Activated T-cell treated with anti-CD3 and anti-CD28 coated beads, Interleukin-2, amount 50 U/mL, for 72 hours (primary cell): ENCODE results near the gene MYOCOS. TPM values are rescaled to one million over a fixed set of nuclear protein-coding genes. Genes with fewer than 3 reads are reported as not detected.
"Not testable (repeated sequence)": the region's sequence is repeated elsewhere in the genome, so short reads cannot be mapped to it uniquely, and the experiment has no call there.

Source experiments
- ATAC-seq, 2 donors: fragments of 150-1000 bp; cut with Tn5 transposase; replicated peaks in 1 of 2; 2 replicates each; pipeline ENCODE4 v1.10.0; 2021; ENCODE audit warnings: moderate library complexity in 2 of 2, mild to moderate bottlenecking in 1 of 2
- DNase-seq, 2 donors: peaks; one replicate each; pipeline ENCODE4 v3.0.0; 2021 to 2022; ENCODE audit warnings: mixed read lengths in 1 of 2
- H3K27ac Mint-ChIP-seq: one replicate; pipeline ENCODE4 v1.8.0; 2022; ENCODE audit warnings: mild to moderate bottlenecking, moderate library complexity, mixed read lengths
- H3K27me3 Mint-ChIP-seq: one replicate; pipeline ENCODE4 v1.8.0; 2022; ENCODE audit warnings: low read depth, mixed read lengths
- H3K36me3 Mint-ChIP-seq, 2 donors: one replicate each; pipeline ENCODE4 v1.8.0; 2022; ENCODE audit warnings: mixed read lengths in 2 of 2, mild to moderate bottlenecking in 1 of 2; ENCODE audit not compliant: insufficient read depth in 2 of 2
- H3K4me1 Mint-ChIP-seq: one replicate; pipeline ENCODE4 v1.8.0; 2022; ENCODE audit warnings: low read depth, mixed read lengths
- H3K4me3 Mint-ChIP-seq, 2 donors: one replicate each; pipeline ENCODE4 v1.8.0; 2022; ENCODE audit warnings: mild to moderate bottlenecking in 2 of 2, mixed read lengths in 2 of 2, moderate library complexity in 2 of 2
- H3K9me3 Mint-ChIP-seq, 2 donors: one replicate each; pipeline ENCODE4 v1.8.0; 2022; ENCODE audit warnings: mixed read lengths in 2 of 2
- total RNA-seq, 2 donors: library from RNA; stranded (reverse); gene quantifications; one replicate each; pipeline ENCODE4 v1.2.3, GENCODE V29; 2022

Gene MYOCOS
- total RNA-seq, 2 donors from 2014 or later = 0.19 to 0.46 TPM

DNA sequence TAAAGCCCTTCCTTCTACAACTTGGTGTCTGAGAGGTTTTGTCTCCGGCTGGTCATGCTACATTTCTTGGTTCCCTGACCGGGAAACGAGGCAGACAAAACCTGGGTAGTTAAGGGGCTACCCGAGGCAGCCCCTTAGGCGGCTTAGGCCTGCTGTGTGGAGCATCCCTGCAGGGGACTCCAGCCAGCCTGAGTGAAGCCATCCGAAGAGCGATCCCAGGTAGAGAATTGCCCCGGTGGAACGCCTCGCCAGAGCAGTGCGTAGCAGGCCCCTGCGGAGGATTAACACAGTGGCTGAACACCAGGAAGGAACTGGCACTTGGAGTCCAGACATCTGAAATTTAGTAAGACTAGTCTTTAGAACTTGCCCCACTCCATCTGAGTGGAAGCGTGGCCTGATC lies 21.2 kb upstream of the MYOCOS start:
- no peaks in the 10 kb centered on the region for H3K27me3 Mint-ChIP-seq
- H3K4me1 Mint-ChIP-seq = no peaks in the 10 kb centered on the region
- no peak overlapping the region for H3K27ac Mint-ChIP-seq
- DNase-seq (no peak), ATAC-seq (peak; percentile 38 to 41)
- peaks cover 0 to 1% of the 10 kb centered on the region in 2 donors for H3K36me3 Mint-ChIP-seq
- H3K4me3 Mint-ChIP-seq = no peak overlapping the region
- no peaks in the 10 kb centered on the region for H3K9me3 Mint-ChIP-seq

DNA sequence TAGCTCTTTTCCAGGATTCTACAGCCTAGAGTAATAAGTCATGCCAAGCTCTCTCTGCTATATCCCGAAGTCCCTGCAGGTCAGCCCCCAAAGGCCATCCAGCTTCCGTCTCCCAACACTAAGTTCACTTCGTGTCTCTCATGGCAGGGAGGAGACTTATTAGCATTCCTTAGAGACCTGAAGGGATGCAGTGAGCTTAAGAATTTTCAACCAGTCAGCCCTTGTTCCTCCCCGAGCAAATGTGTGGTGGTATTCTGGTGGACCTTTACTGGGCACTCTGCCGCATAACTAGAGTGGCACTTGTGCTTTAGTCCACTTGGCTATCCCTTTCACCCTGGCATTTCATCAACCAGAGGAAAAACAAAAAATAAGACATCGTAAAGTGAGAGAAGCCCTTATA lies 19.0 kb upstream of the MYOCOS start:
- H3K27me3 Mint-ChIP-seq, H3K4me1 Mint-ChIP-seq, ATAC-seq, DNase-seq, H3K9me3 Mint-ChIP-seq, H3K36me3 Mint-ChIP-seq, H3K4me3 Mint-ChIP-seq: not testable (repeated sequence)
- peak overlapping the region; percentile 43 for H3K27ac Mint-ChIP-seq

DNA sequence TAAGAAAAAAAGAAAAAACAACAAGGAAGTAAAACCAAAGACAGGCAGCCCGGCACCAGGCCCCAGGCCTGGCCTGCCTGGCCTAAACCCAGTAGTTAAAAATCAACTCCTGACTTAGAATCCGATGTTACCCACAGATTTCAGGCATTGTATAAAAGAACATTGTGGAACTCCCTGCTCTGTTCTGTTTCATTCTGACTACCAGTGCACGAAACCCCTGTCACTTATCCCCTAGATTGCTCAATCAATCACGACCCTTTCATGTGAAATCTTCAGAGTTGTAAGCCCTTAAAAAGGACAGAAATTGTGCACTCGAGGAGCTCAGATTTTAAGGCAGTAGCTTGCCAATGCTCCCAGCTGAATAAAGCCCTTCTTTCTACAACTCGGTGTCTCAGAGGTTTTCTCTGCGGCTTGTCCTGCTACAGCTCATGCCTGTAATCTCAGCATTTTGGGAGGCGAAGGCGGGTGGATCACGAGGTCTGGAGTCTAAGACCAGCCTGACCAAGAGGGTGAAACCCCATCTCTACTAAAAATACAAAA lies 15.6 kb upstream of the MYOCOS start:
- H3K4me3 Mint-ChIP-seq = no peak overlapping the region
- no peaks in the 10 kb centered on the region for H3K36me3 Mint-ChIP-seq
- ATAC-seq (no peak), DNase-seq (no peak)
- no peaks in the 10 kb centered on the region for H3K4me1 Mint-ChIP-seq
- no peaks in the 10 kb centered on the region for H3K9me3 Mint-ChIP-seq
- no peak overlapping the region for H3K27ac Mint-ChIP-seq
- H3K27me3 Mint-ChIP-seq = no peaks in the 10 kb centered on the region

DNA sequence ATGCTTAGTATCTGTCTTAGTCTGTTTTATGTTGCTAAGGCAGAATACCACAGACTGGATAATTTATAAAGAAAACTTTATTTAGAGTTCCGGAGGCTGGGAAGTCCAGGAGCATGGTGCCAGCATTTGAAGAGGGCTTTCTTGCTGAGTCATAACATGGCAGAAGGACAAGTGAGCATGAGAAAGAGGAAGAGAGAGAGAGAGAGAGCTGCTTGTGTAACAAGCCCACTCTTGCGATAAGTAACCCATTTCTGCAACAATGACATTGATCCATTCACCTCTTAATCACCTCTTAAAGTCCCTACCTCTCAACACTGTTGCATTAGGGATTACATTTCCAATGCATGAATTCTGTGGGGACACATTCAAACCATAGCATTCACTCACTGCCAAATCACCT lies 11.7 kb upstream of the MYOCOS start:
- H3K27me3 Mint-ChIP-seq = no peaks in the 10 kb centered on the region
- no peak overlapping the region for H3K4me3 Mint-ChIP-seq
- DNase-seq = no peak
- H3K27ac Mint-ChIP-seq = no peak overlapping the region
- H3K36me3 Mint-ChIP-seq = no peaks in the 10 kb centered on the region
- no peaks in the 10 kb centered on the region for H3K9me3 Mint-ChIP-seq
- no peaks in the 10 kb centered on the region for H3K4me1 Mint-ChIP-seq
- ATAC-seq = no peak

DNA sequence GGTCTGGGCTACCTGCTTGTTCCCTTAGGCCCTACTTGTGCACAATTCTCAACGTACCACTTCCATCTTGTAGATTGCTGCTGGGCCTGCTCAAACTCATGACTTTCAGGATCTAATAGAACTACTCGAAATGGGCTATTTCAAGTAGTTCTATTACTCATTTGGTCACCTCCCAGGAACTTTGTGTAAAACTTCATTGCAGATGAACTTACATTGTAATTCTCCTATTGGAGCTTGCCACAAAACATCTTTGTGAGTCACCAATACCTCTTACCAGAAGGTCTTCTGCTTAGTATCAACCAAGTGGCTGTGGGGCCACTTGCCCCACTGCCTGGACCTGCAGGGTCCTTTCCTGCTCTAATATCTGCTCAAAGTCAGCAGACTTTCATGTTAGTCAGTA lies 10.7 kb upstream of the MYOCOS start:
- ATAC-seq = no peak
- Mint-ChIP-seq H3K27me3 (no peaks in the 10 kb centered on the region), H3K9me3 (no peaks in the 10 kb centered on the region), H3K27ac (no peak overlapping the region), H3K4me3 (no peak overlapping the region), H3K4me1 (no peaks in the 10 kb centered on the region), H3K36me3 (no peaks in the 10 kb centered on the region)
- no peak for DNase-seq

DNA sequence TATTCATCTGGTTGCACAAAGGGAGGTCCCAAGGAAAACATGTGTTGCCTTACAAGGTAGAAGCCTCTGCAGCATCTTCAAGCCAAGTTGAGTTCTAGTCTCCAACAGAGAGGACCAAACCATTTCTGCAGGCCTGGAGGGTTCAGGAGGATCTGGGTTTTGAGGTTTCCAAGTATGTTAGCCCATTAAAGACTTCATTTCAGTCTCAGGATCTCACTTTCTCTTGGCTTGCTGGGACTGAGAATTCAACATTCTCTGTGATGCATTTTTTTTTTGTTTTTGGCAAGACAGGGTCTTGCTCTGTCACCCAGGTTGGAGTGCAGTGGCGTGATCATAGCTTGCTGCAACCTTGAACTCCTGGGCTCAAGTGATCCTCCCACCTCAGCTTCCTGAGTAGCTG lies 8.8 kb upstream of the MYOCOS start:
- DNase-seq = no peak
- Mint-ChIP-seq H3K9me3 (no peaks in the 10 kb centered on the region), H3K27me3 (no peaks in the 10 kb centered on the region), H3K36me3 (no peaks in the 10 kb centered on the region), H3K27ac (no peak overlapping the region), H3K4me3 (no peak overlapping the region), H3K4me1 (no peaks in the 10 kb centered on the region)
- no peak for ATAC-seq

DNA sequence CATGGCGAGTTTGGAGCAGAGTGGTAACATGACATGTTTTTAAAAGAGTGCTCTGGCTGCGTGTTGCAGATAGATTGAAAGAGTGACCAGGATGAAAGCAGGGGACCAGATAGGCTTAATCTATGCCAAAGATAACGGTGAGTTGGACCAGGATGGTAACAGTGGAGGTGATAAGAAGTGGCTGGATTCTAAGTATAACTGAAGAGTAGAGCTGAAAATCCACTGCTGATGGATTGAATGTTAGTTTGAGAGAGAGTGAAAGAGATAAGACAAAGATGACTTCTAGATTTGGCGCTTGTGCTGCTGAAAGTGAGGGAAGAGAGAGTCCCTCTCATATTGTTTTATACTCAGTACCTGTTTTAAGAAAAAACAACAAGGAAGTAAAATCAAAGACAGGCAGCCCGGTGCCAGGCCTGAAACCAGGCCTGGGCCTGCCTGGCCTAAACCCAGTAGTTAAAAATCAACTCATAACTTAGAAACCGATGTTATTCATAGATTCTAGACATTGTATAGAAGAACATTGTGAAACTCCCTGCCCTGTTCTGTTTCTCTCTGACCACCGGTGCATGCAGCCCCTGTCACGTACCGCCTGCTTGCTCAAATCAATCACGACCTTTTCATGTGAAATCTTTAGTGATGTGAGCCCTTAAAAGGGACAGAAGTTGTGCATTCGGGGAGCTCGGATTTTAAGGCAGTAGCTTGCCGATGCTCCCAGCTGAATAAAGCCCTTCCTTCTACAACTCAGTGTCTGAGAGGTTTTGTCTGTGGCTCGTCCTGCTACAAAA lies 6.7 kb upstream of the MYOCOS start:
- not testable (repeated sequence) for H3K27ac Mint-ChIP-seq, H3K4me3 Mint-ChIP-seq, H3K27me3 Mint-ChIP-seq, ATAC-seq, H3K36me3 Mint-ChIP-seq, H3K4me1 Mint-ChIP-seq, H3K9me3 Mint-ChIP-seq, DNase-seq

DNA sequence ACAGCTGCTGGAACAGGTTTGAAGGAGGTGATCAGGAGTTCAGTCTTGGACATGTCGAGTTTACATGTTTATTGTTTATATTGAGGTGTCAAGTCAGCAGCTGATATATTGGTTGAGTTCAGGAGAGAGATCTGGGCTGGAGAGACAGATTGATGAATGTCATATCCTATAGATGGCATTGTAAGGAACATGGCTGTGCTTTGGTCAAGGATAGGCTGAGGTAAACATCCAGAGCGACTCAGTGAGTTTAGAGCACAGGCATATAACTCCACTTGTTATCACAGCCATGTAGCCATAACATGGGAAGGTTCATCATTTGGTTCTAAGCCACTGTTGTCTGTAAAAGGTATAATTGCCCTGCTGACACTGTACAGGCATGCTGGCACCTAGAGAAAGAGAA lies 5.5 kb upstream of the MYOCOS start:
- Mint-ChIP-seq H3K4me1 (no peaks in the 10 kb centered on the region), H3K9me3 (no peaks in the 10 kb centered on the region), H3K4me3 (no peak overlapping the region), H3K27ac (no peak overlapping the region), H3K36me3 (no peaks in the 10 kb centered on the region), H3K27me3 (no peaks in the 10 kb centered on the region)
- ATAC-seq (no peak), DNase-seq (no peak)

DNA sequence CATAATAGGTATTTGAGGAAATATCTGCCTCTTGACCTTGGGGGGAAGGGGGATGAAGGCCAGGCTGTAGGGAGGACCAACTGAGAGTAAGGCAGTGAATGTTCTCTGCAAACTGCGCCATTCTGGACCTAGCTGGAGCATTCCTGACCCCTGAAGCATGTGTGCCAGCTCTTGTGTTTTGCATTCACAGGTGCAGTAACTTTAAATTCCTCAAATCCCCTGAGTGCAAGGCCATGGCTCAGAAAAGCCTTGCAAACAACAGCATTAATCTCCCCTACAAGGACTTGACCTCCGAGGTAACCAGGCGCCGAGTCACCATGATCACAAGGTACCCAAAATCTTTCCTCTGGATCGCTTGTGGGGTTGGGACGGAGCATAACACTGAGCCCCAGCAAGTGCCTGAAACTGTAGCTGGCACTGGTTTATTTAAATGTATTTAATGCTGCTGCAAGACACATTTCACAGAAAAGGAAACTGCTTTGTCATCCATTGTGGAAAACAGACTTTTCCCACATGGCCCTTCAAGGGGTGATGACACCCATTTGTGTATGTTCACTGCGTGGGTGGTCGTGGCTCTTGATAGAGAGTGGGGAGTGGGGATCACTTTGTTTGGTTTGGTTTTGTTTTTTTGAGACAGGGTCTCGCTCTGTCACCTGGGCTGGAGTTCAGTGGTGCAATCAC lies 1.7 kb downstream of the MYOCOS start:
- DNase-seq = no peak
- H3K4me3 Mint-ChIP-seq = no peak overlapping the region
- H3K9me3 Mint-ChIP-seq = no peaks in the 10 kb centered on the region
- H3K27me3 Mint-ChIP-seq = peaks cover 7% of the 10 kb centered on the region
- H3K4me1 Mint-ChIP-seq = no peaks in the 10 kb centered on the region
- no peaks in the 10 kb centered on the region for H3K36me3 Mint-ChIP-seq
- H3K27ac Mint-ChIP-seq = no peak overlapping the region
- ATAC-seq = no peak

DNA sequence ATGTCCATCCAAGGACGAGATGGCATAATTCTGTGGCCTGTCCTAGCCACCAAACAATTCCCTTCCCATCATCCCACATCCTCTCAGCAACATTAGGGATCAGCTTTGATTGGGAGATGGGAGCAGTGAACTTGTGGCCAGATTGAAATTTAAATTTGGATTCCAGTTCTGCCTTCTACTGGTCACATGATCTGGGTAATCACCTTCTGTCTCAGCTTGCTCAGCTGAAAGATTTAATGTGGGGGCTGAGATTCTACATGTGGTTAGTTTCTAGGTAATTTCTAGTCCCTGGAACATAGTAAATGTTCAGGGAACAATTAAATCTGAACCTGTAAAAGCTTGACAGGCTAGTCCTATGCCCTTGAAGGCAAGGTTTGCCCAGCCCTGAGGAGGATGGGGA lies 3.2 kb downstream of the MYOCOS start:
- ATAC-seq (no peak), DNase-seq (no peak)
- H3K27ac Mint-ChIP-seq = no peak overlapping the region
- no peaks in the 10 kb centered on the region for H3K36me3 Mint-ChIP-seq
- no peak overlapping the region for H3K4me3 Mint-ChIP-seq
- H3K27me3 Mint-ChIP-seq = peaks cover 18% of the 10 kb centered on the region
- H3K4me1 Mint-ChIP-seq = no peaks in the 10 kb centered on the region
- H3K9me3 Mint-ChIP-seq = no peaks in the 10 kb centered on the region

DNA sequence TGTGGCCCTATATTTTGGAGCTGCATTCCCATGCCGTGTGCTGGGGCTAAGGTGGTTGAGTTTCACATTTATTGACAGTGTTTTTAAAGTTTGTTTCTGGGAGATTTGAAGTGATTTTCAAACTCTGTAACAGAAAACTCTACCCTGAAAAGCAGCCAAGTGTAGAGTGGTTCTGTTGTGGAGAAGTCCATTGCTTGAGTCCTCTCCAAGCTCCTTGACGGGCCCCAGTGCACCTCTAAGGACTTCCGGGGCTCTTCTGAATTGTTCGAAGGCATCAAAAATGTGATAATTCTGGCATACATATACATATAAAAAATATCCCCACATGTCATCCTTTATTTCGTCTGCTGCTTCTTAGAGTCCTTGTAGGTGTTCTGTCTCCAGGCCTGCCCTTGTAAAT lies 5.0 kb downstream of the MYOCOS start:
- no peak for ATAC-seq
- peaks cover 20% of the 10 kb centered on the region for H3K27me3 Mint-ChIP-seq
- H3K9me3 Mint-ChIP-seq = no peaks in the 10 kb centered on the region
- no peak for DNase-seq
- H3K4me3 Mint-ChIP-seq = no peak overlapping the region
- no peak overlapping the region for H3K27ac Mint-ChIP-seq
- H3K36me3 Mint-ChIP-seq = no peaks in the 10 kb centered on the region
- no peaks in the 10 kb centered on the region for H3K4me1 Mint-ChIP-seq

DNA sequence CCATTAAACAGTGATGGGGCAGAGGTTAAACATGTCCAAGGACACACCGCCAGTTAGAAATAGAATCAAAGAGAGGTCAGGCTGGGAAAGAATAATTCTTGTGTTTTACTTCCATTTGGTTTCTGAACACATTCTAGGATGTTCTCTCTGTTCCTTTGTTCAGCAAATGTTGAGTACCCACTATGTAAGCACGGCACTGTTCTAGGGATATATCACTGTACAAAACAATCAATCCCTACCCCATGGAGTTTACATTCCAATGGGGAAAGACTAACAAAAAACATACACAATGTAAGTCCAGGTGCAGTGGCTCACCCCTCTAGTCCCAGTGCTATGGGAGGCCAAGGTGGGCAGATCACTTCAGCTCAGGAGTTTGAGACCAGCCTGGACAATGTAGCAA lies 6.2 kb downstream of the MYOCOS start:
- Mint-ChIP-seq H3K27me3 (peaks cover 32% of the 10 kb centered on the region), H3K9me3 (no peaks in the 10 kb centered on the region), H3K36me3 (no peaks in the 10 kb centered on the region), H3K4me1 (no peaks in the 10 kb centered on the region), H3K27ac (no peak overlapping the region), H3K4me3 (no peak overlapping the region)
- ATAC-seq (no peak), DNase-seq (no peak)

DNA sequence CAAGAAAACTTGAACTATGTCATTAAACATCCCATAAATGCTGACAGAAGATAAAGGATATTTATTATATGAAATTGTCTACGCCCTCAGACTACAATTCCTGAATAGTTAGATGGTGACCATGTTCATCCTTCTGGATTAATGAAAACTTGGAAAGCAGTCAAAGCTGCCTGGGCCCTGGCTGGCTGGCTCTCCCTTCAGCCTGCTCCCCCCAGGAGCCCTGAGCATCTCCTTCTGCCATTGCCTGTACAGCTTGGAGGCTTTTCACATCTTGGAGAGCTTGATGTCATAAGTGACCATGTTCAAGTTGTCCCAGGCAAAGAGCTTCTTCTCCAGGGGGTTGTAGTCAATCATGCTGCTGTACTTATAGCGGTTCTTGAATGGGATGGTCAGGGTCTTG lies 13.6 kb downstream of the MYOCOS start:
- Mint-ChIP-seq H3K27ac (no peak overlapping the region), H3K36me3 (no peaks in the 10 kb centered on the region), H3K9me3 (no peaks in the 10 kb centered on the region), H3K27me3 (peaks cover 12% of the 10 kb centered on the region), H3K4me3 (no peak overlapping the region), H3K4me1 (no peaks in the 10 kb centered on the region)
- DNase-seq (no peak), ATAC-seq (no peak)

DNA sequence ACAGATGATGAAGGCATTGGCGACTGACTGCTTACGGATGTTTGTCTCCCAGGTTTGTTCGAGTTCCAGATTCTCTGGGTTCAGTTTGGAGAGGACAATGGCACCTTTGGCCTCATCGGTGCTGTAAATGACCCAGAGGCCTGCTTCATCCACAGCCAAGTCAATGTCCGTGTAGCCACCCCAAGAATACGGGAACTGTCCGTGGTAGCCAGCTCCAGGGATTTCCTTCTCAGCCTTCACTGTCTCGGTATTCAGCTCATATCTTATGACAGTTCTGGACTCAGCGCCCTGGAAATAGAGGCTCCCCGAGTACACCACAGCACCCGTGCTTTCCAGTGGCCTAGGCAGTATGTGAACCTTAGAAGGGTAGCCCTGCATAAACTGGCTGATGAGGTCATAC lies 14.1 kb downstream of the MYOCOS start:
- no peak for DNase-seq
- Mint-ChIP-seq H3K27me3 (peaks cover 12% of the 10 kb centered on the region), H3K4me3 (no peak overlapping the region), H3K9me3 (no peaks in the 10 kb centered on the region), H3K27ac (no peak overlapping the region), H3K36me3 (no peaks in the 10 kb centered on the region), H3K4me1 (no peaks in the 10 kb centered on the region)
- no peak for ATAC-seq
